HuH-7.5 (cell line): Measurements from ENCODE around the gene ZSWIM6.
A peak's percentile ranks its signal among the peaks of the same experiment; 100 is the strongest.

Source experiments
- DNase-seq: peaks from one replicate; pipeline ENCODE4 v3.0.0; 2011; ENCODE audit warnings: low spot score

The ZSWIM6 gene

GRCh38 chr5:61332851-61333320, 828 bp downstream of the ZSWIM6 start:
- peak; percentile 47 for DNase-seq

- DNase-seq: peak; percentile 52
Measured at GRCh38 chr5:61333321-61333953, 1.4 kb downstream of the ZSWIM6 start.

GRCh38 chr5:61333954-61334867, 2.2 kb downstream of the ZSWIM6 start:
- DNase-seq: peak; percentile 18

GRCh38 chr5:61334868-61335615, 3.0 kb downstream of the ZSWIM6 start:
- no peak for DNase-seq

GRCh38 chr5:61339764-61340163, 7.7 kb downstream of the ZSWIM6 start:
- DNase-seq: no peak

- no peak for DNase-seq
Measured at GRCh38 chr5:61340775-61341361, 8.8 kb downstream of the ZSWIM6 start.

- DNase-seq: no peak
Measured at GRCh38 chr5:61342071-61342501, 10.0 kb downstream of the ZSWIM6 start.

- no peak for DNase-seq
Measured at GRCh38 chr5:61344187-61344944, 12.3 kb downstream of the ZSWIM6 start.

GRCh38 chr5:61346511-61346910, 14.5 kb downstream of the ZSWIM6 start:
- no peak for DNase-seq

- DNase-seq: no peak
Measured at GRCh38 chr5:61347080-61347479, 15.0 kb downstream of the ZSWIM6 start.

- DNase-seq: no peak
Measured at GRCh38 chr5:61348447-61348846, 16.4 kb downstream of the ZSWIM6 start.

GRCh38 chr5:61349935-61350334, 17.9 kb downstream of the ZSWIM6 start:
- no peak for DNase-seq

GRCh38 chr5:61350535-61350934, 18.5 kb downstream of the ZSWIM6 start:
- DNase-seq: no peak

- DNase-seq: no peak
Measured at GRCh38 chr5:61351733-61352132, 19.7 kb downstream of the ZSWIM6 start.

GRCh38 chr5:61352180-61352579, 20.1 kb downstream of the ZSWIM6 start:
- no peak for DNase-seq

- no peak for DNase-seq
Measured at GRCh38 chr5:61352612-61353156, 20.6 kb downstream of the ZSWIM6 start.

- no peak for DNase-seq
Measured at GRCh38 chr5:61353293-61353692, 21.2 kb downstream of the ZSWIM6 start.

GRCh38 chr5:61354199-61354598, 22.1 kb downstream of the ZSWIM6 start:
- no peak for DNase-seq

- no peak for DNase-seq
Measured at GRCh38 chr5:61357745-61358144, 25.7 kb downstream of the ZSWIM6 start.

- DNase-seq: no peak
Measured at GRCh38 chr5:61362796-61363368, 30.8 kb downstream of the ZSWIM6 start.
